Astrocyte (in vitro differentiated cells and primary cell): Measurements from ENCODE around the gene TACSTD2.

ENCODE experiments used
- EZH2 ChIP-seq: IDR thresholded peaks from 2 replicates; pipeline ENCODE4 v1.6.1; 2012; ENCODE audit warnings: mild to moderate bottlenecking, low read length, inconsistent platforms; ENCODE audit not compliant: insufficient read depth
- TF ChIP-seq, protein P1 (sequence below): IDR thresholded peaks from 2 replicates; pipeline ENCODE4 v1.5.1; 2011; ENCODE audit warnings: low read depth, mild to moderate bottlenecking, inconsistent platforms, low read length, moderate library complexity; ENCODE audit not compliant: insufficient read depth

DNA sequence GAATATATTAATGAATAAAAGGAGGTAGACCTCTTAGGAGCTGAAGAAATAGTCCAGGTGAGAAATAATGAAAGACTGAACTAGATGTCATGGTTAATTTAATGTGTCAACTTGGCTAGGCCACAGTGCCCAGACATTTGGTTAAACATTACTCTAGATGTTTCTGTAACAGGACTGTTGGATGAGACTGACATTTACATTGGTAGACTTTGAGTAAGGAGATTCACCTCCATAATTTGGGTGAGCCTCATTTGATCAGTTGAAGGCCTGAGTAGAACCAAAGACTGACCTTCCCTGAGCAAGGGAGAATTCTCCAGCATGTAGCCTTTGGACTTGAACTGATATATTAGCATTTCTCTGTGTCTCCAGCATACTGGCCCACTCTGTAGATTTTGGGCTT is 49.2 kb upstream of the TACSTD2 start:
- TF ChIP-seq, protein P1, sequence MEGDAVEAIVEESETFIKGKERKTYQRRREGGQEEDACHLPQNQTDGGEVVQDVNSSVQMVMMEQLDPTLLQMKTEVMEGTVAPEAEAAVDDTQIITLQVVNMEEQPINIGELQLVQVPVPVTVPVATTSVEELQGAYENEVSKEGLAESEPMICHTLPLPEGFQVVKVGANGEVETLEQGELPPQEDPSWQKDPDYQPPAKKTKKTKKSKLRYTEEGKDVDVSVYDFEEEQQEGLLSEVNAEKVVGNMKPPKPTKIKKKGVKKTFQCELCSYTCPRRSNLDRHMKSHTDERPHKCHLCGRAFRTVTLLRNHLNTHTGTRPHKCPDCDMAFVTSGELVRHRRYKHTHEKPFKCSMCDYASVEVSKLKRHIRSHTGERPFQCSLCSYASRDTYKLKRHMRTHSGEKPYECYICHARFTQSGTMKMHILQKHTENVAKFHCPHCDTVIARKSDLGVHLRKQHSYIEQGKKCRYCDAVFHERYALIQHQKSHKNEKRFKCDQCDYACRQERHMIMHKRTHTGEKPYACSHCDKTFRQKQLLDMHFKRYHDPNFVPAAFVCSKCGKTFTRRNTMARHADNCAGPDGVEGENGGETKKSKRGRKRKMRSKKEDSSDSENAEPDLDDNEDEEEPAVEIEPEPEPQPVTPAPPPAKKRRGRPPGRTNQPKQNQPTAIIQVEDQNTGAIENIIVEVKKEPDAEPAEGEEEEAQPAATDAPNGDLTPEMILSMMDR, result no peak
- TF ChIP-seq EZH2, result no peak
